ENCODE results near the gene IDH3A.

IDH3A gene

GRCh38 chr15:78207110-78207458 is 57.9 kb downstream of the IDH3A start:
- Histone ChIP-seq H3K9ac (ENCODE audit: low read length) (no peak overlapping the region), H3K9me3 (ENCODE audit: low read length) (no peaks in the 10 kb centered on the region), H3K27ac (ENCODE audit: low read depth, low read length) (no peak overlapping the region), H3K27me3 (ENCODE audit: control insufficient read depth in 1 of 2, insufficient read depth in 2 of 2, low read length in 2 of 2) (no peaks in the 10 kb centered on the region), H3K4me3 (ENCODE audit: low read depth in 1 of 2, low read length in 2 of 2) (no peak overlapping the region), H3K36me3 (ENCODE audit: insufficient read depth, low read length) (no peaks in the 10 kb centered on the region), H3K4me1 (ENCODE audit: insufficient read depth, low read length) (peaks cover 25% of the 10 kb centered on the region)

DNA sequence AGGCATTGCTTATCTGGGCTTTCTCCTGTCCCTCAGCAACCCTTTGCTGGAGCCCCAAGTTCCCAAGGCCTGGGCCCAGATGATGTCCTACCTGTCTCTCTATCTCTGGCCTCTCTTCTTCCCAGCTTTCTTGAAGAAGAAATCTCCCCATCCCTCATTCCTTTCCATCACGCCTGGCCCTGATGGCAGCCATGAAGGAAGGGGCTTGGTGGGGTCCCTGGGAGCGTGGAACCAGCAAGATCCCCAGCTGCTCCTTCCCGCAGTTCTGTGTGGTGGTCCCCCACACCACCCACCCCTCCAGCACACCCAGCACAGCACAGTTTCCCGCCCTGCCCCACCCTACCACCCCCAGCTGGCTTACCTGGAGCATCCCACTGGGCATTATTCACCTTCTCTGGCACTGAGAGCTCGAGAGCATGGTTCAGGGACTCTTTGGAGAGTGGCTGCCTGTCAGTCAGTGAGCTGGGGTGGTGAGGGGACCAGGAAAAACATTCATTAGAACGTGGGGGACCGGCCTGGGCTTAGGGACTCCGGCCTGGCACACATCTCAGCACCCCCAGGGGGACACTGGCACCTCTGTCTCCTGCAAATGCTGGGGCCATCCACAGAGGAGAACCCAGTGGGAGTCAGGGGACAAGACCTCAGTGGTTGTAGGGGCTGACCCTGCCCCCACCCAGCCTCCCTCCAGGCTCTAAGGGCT is 58.6 kb downstream of the IDH3A start:
- no peak overlapping the region for H3K27ac ChIP-seq (ENCODE audit: low read depth, low read length)
- no peak overlapping the region for H3K4me3 ChIP-seq (ENCODE audit: low read depth in 1 of 2, low read length in 2 of 2)
- H3K4me1 ChIP-seq (ENCODE audit: insufficient read depth, low read length): peaks cover 32% of the 10 kb centered on the region
- H3K27me3 ChIP-seq (ENCODE audit: control insufficient read depth in 1 of 2, insufficient read depth in 2 of 2, low read length in 2 of 2): no peaks in the 10 kb centered on the region
- H3K36me3 ChIP-seq (ENCODE audit: insufficient read depth, low read length): no peaks in the 10 kb centered on the region
- H3K9me3 ChIP-seq (ENCODE audit: low read length): no peaks in the 10 kb centered on the region
- no peak overlapping the region for H3K9ac ChIP-seq (ENCODE audit: low read length)

- Histone ChIP-seq H3K27ac (ENCODE audit: low read depth, low read length) (no peak overlapping the region), H3K27me3 (ENCODE audit: control insufficient read depth in 1 of 2, insufficient read depth in 2 of 2, low read length in 2 of 2) (no peaks in the 10 kb centered on the region), H3K36me3 (ENCODE audit: insufficient read depth, low read length) (no peaks in the 10 kb centered on the region), H3K9me3 (ENCODE audit: low read length) (no peaks in the 10 kb centered on the region), H3K4me3 (ENCODE audit: low read depth in 1 of 2, low read length in 2 of 2) (no peak overlapping the region), H3K9ac (ENCODE audit: low read length) (no peak overlapping the region), H3K4me1 (ENCODE audit: insufficient read depth, low read length) (peaks cover 38% of the 10 kb centered on the region)
Measured at GRCh38 chr15:78208341-78208844, 59.2 kb downstream of the IDH3A start.

DNA sequence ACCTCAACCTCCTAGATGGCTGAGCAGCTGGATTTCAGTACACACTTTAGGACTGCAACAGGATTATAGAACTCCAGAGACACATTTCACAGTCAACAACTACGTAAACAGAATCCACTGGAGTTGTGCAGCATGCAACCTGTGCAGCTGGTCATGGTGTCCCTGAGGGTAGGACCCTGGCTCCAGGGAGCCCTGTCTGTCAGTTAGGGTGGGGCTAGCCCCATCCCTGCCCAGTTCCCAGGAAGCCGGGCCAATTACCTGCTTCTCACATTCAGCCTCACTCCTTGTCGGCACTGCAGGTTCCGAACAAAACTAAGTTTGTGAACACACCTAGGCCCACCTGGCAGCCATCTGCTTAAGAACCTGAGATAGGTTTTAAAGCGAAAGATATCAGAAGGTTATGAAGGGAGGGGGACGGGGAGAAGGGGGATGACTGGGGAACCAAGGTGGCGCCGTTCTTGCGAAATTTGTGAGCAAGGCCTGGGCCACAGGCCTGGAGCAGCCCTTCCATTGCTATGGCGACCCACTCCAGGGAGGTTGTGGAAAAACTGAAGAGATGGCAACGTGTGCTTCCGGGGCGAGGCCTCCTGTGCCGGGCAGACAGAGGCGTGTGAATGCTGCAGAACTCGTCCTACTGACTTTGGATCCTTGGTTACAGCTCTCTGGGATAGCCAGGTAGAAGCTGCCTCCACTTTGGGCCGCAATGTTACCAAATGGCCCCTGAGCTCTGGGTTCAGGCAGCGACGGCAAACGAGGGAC is 59.9 kb downstream of the IDH3A start:
- Histone ChIP-seq H3K27me3 (ENCODE audit: control insufficient read depth in 1 of 2, insufficient read depth in 2 of 2, low read length in 2 of 2) (no peaks in the 10 kb centered on the region), H3K9ac (ENCODE audit: low read length) (no peak overlapping the region), H3K4me1 (ENCODE audit: insufficient read depth, low read length) (peaks cover 45% of the 10 kb centered on the region), H3K4me3 (ENCODE audit: low read depth in 1 of 2, low read length in 2 of 2) (no peak overlapping the region), H3K9me3 (ENCODE audit: low read length) (no peaks in the 10 kb centered on the region), H3K27ac (ENCODE audit: low read depth, low read length) (no peak overlapping the region), H3K36me3 (ENCODE audit: insufficient read depth, low read length) (no peaks in the 10 kb centered on the region)

- H3K4me3 ChIP-seq (ENCODE audit: low read depth in 1 of 2, low read length in 2 of 2): no peak overlapping the region
- H3K27ac ChIP-seq (ENCODE audit: low read depth, low read length): peak overlapping the region; percentile 7
- no peaks in the 10 kb centered on the region for H3K36me3 ChIP-seq (ENCODE audit: insufficient read depth, low read length)
- peaks cover 45% of the 10 kb centered on the region for H3K4me1 ChIP-seq (ENCODE audit: insufficient read depth, low read length)
- H3K9ac ChIP-seq (ENCODE audit: low read length): no peak overlapping the region
- no peaks in the 10 kb centered on the region for H3K27me3 ChIP-seq (ENCODE audit: control insufficient read depth in 1 of 2, insufficient read depth in 2 of 2, low read length in 2 of 2)
- no peaks in the 10 kb centered on the region for H3K9me3 ChIP-seq (ENCODE audit: low read length)
Measured at GRCh38 chr15:78209646-78210348, 60.6 kb downstream of the IDH3A start.

DNA sequence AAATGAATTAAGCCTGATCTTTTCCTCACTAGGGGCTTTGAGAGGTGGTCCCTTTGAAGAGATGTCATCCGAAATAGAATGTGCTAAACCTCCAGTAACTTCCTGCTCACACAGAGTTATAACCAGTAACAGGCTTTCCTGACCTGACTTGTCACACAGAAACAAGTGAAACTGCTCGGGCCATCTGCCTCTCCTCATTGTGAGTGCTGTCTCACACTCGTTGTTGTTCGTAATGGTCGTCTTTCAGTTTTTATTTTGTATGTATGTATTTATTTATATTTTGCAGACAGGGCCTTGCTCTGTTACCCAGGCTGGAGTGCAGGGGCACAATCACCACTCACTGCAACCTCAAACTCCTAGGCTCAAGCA is 61.2 kb downstream of the IDH3A start:
- Histone ChIP-seq H3K27ac (ENCODE audit: low read depth, low read length) (peak overlapping the region; percentile 7), H3K9ac (ENCODE audit: low read length) (no peak overlapping the region), H3K4me1 (ENCODE audit: insufficient read depth, low read length) (peaks cover 45% of the 10 kb centered on the region)

DNA sequence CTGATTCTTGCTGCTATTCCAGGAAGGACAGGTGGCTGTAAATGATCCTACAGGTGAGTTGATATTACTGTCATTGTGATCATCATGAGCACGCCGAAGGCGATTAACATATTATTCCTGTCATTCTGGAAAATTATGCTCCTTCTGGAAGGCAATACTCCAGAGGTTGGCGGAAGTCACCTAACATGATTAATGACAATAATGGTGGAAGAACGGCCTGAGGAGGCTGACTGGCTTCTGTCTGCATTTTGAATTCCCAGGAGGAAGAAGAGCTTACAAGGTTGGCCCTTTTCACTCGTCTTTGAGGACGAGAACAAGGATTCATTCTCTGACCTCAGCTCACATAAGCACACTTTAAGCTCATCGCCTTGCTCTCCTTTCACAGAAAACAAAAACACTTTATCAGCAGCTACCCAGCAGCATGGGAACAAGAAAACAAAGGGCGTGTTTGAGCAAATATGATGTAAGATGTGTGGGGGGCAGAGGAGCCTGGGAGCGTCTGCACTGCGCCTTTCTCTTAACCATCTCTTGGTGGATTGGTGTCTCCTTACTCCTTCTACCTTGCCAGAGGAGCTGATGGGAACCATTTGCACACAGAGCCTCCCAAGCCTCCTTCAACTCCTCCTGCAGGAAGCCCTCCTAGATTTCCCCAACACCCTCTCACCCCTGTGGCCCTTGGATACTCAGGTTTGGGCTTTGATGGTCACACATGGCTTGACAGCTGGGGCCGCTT is 62.2 kb downstream of the IDH3A start:
- Histone ChIP-seq H3K27ac (ENCODE audit: low read depth, low read length) (no peak overlapping the region), H3K4me1 (ENCODE audit: insufficient read depth, low read length) (peaks cover 52% of the 10 kb centered on the region), H3K9ac (ENCODE audit: low read length) (no peak overlapping the region), H3K27me3 (ENCODE audit: control insufficient read depth in 1 of 2, insufficient read depth in 2 of 2, low read length in 2 of 2) (no peaks in the 10 kb centered on the region), H3K4me3 (ENCODE audit: low read depth in 1 of 2, low read length in 2 of 2) (no peak overlapping the region), H3K36me3 (ENCODE audit: insufficient read depth, low read length) (no peaks in the 10 kb centered on the region), H3K9me3 (ENCODE audit: low read length) (no peaks in the 10 kb centered on the region)

More for the DNA sequence above, 61.2 kb downstream of the IDH3A start:
- Histone ChIP-seq H3K27me3 (ENCODE audit: control insufficient read depth in 1 of 2, insufficient read depth in 2 of 2, low read length in 2 of 2) (no peaks in the 10 kb centered on the region), H3K4me3 (ENCODE audit: low read depth in 1 of 2, low read length in 2 of 2) (no peak overlapping the region), H3K36me3 (ENCODE audit: insufficient read depth, low read length) (no peaks in the 10 kb centered on the region), H3K9me3 (ENCODE audit: low read length) (no peaks in the 10 kb centered on the region)

- no peak overlapping the region for H3K9ac ChIP-seq (ENCODE audit: low read length)
- no peaks in the 10 kb centered on the region for H3K36me3 ChIP-seq (ENCODE audit: insufficient read depth, low read length)
- H3K27me3 ChIP-seq (ENCODE audit: control insufficient read depth in 1 of 2, insufficient read depth in 2 of 2, low read length in 2 of 2): no peaks in the 10 kb centered on the region
- H3K27ac ChIP-seq (ENCODE audit: low read depth, low read length): peak overlapping the region; percentile 7
- H3K9me3 ChIP-seq (ENCODE audit: low read length): no peaks in the 10 kb centered on the region
- H3K4me3 ChIP-seq (ENCODE audit: low read depth in 1 of 2, low read length in 2 of 2): no peak overlapping the region
- H3K4me1 ChIP-seq (ENCODE audit: insufficient read depth, low read length): peaks cover 59% of the 10 kb centered on the region
Measured at GRCh38 chr15:78212008-78212407, 62.8 kb downstream of the IDH3A start.

DNA sequence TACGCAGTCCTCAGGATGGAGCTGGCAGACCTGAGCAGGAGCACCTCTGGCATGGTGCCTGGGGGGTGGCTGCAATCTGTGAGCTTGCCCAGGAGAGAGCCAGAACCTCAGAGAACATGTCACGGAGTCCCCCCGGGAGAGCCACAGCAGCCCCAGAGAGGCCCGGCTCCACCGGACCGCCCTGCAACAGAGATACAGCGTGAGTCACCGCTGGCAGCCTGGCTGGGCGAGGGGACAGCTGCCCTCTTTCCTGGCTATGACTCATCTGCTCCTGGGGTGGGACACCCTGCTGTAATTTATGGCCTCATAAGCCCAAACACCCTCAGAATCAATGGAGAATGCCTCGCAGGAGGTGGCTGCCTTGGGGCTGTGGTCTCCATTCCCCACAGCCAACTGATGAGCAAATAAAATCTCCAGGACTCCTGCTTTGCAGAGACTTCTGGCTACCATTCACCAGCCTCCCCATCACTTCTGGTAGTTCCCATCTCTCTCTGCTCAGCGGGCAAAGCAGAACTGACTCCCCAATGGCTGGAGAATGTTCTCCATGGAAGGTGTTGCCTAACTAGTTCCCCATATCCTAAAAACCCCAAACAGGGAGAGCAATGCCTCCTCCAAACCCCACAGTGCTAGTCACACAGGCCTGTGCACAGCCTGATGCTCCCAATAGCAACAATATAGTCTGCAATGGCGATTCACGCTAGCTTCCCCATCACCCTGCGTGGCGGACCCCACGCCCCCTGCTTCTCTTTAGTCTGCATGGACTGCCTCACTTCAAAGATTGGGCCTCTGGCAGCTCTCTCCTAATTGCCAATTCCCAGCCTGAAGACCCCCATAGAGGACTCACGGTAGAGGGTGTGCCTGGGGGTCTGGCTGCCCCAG is 63.6 kb downstream of the IDH3A start:
- Histone ChIP-seq H3K4me3 (ENCODE audit: low read depth in 1 of 2, low read length in 2 of 2) (no peak overlapping the region), H3K27ac (ENCODE audit: low read depth, low read length) (no peak overlapping the region), H3K27me3 (ENCODE audit: control insufficient read depth in 1 of 2, insufficient read depth in 2 of 2, low read length in 2 of 2) (no peaks in the 10 kb centered on the region), H3K9ac (ENCODE audit: low read length) (no peak overlapping the region), H3K4me1 (ENCODE audit: insufficient read depth, low read length) (peaks cover 63% of the 10 kb centered on the region), H3K9me3 (ENCODE audit: low read length) (no peaks in the 10 kb centered on the region), H3K36me3 (ENCODE audit: insufficient read depth, low read length) (no peaks in the 10 kb centered on the region)

GRCh38 chr15:78213425-78213750 is 64.2 kb downstream of the IDH3A start:
- no peak overlapping the region for H3K9ac ChIP-seq (ENCODE audit: low read length)

More at GRCh38 chr15:78213425-78213750, 64.2 kb downstream of the IDH3A start:
- no peak overlapping the region for H3K4me3 ChIP-seq (ENCODE audit: low read depth in 1 of 2, low read length in 2 of 2)
- H3K27me3 ChIP-seq (ENCODE audit: control insufficient read depth in 1 of 2, insufficient read depth in 2 of 2, low read length in 2 of 2): no peaks in the 10 kb centered on the region
- no peaks in the 10 kb centered on the region for H3K9me3 ChIP-seq (ENCODE audit: low read length)
- no peak overlapping the region for H3K27ac ChIP-seq (ENCODE audit: low read depth, low read length)
- H3K36me3 ChIP-seq (ENCODE audit: insufficient read depth, low read length): no peaks in the 10 kb centered on the region
- peaks cover 63% of the 10 kb centered on the region for H3K4me1 ChIP-seq (ENCODE audit: insufficient read depth, low read length)
